Islet of Langerhans (tissue), 1 donor: ENCODE results near the gene CR1.
"Not testable (repeated sequence)": the region's sequence is repeated elsewhere in the genome, so short reads cannot be mapped to it uniquely, and the experiment has no call there.

Experiments used
- FAIRE-seq: peaks from one replicate; lab custom pipeline; 2011; peaks lifted over from hg19 to GRCh38; lab: Jason Lieb, UNC

The CR1 gene

GRCh38 chr1:207644852-207645634 is 149.1 kb downstream of the CR1 start, which contains the start of gene CR1L:
TSS of gene CR1L (plus strand) at chr1:207645133. CDS start at chr1:207645234, 101 bp downstream.
- no peak for FAIRE-seq

GRCh38 chr1:207645635-207646081 is 149.7 kb downstream of the CR1 start:
- no peak for FAIRE-seq

GRCh38 chr1:207646171-207646570 is 150.2 kb downstream of the CR1 start:
- no peak for FAIRE-seq

- no peak for FAIRE-seq
Observed at GRCh38 chr1:207646944-207647579, 151.1 kb downstream of the CR1 start.

- no peak for FAIRE-seq
Observed at GRCh38 chr1:207647671-207648333, 151.8 kb downstream of the CR1 start.

GRCh38 chr1:207648334-207649209 is 152.6 kb downstream of the CR1 start:
- FAIRE-seq: no peak

GRCh38 chr1:207649210-207649753 is 153.3 kb downstream of the CR1 start:
- no peak for FAIRE-seq

GRCh38 chr1:207649865-207650580 is 154.1 kb downstream of the CR1 start:
- FAIRE-seq: no peak

- FAIRE-seq: no peak
Observed at GRCh38 chr1:207651583-207651982, 155.6 kb downstream of the CR1 start.

GRCh38 chr1:207654320-207654719 is 158.4 kb downstream of the CR1 start:
- FAIRE-seq: no peak

GRCh38 chr1:207658408-207658807 is 162.5 kb downstream of the CR1 start:
- FAIRE-seq: no peak

GRCh38 chr1:207658904-207659485 is 163.0 kb downstream of the CR1 start:
- no peak for FAIRE-seq

- no peak for FAIRE-seq
Observed at GRCh38 chr1:207659545-207660153, 163.7 kb downstream of the CR1 start.

- not testable (repeated sequence) for FAIRE-seq
Observed at GRCh38 chr1:207661420-207661819, 165.5 kb downstream of the CR1 start.

- FAIRE-seq: no peak
Observed at GRCh38 chr1:207666342-207666741, 170.4 kb downstream of the CR1 start.

GRCh38 chr1:207669528-207670009 is 173.6 kb downstream of the CR1 start:
- no peak for FAIRE-seq

GRCh38 chr1:207670192-207670591 is 174.2 kb downstream of the CR1 start:
- no peak for FAIRE-seq

- no peak for FAIRE-seq
Observed at GRCh38 chr1:207670997-207671396, 175.0 kb downstream of the CR1 start.

- FAIRE-seq: no peak
Observed at GRCh38 chr1:207672522-207673130, 176.7 kb downstream of the CR1 start.

GRCh38 chr1:207673399-207673798 is 177.4 kb downstream of the CR1 start:
- no peak for FAIRE-seq
